DMS79 treated with DMSO at 0.1 percent for 48 hours (cell line): ENCODE data around the gene ASCC1.
"Not testable (repeated sequence)": the region's sequence is repeated elsewhere in the genome, so short reads cannot be mapped to it uniquely, and the experiment has no call there.

Experiments
- DNase-seq: peaks from one replicate; lab custom pipeline; 2025; lab: John Stamatoyannopoulos, UW

The ASCC1 gene

GRCh38 chr10:72219235-72219814 lies 3.2 kb upstream of the ASCC1 start:
- DNase-seq = no peak

GRCh38 chr10:72218726-72219125 lies 2.6 kb upstream of the ASCC1 start:
- no peak for DNase-seq

- DNase-seq = no peak
Measured at GRCh38 chr10:72218325-72218724, 2.2 kb upstream of the ASCC1 start.

GRCh38 chr10:72211832-72212231 lies 4.2 kb downstream of the ASCC1 start:
- not testable (repeated sequence) for DNase-seq

- not testable (repeated sequence) for DNase-seq
Measured at GRCh38 chr10:72211381-72211780, 4.7 kb downstream of the ASCC1 start.

GRCh38 chr10:72208526-72208925 lies 7.5 kb downstream of the ASCC1 start:
- DNase-seq = not testable (repeated sequence)

GRCh38 chr10:72206511-72207229 lies 9.4 kb downstream of the ASCC1 start:
- no peak for DNase-seq

- no peak for DNase-seq
Measured at GRCh38 chr10:72204724-72205123, 11.4 kb downstream of the ASCC1 start.

GRCh38 chr10:72204296-72204695 lies 11.8 kb downstream of the ASCC1 start:
- no peak for DNase-seq

- DNase-seq = no peak
Measured at GRCh38 chr10:72201293-72201692, 14.8 kb downstream of the ASCC1 start.

GRCh38 chr10:72200883-72201282 lies 15.2 kb downstream of the ASCC1 start:
- no peak for DNase-seq

GRCh38 chr10:72194949-72195348 lies 21.1 kb downstream of the ASCC1 start:
- DNase-seq = no peak

- no peak for DNase-seq
Measured at GRCh38 chr10:72186982-72187330, 29.1 kb downstream of the ASCC1 start.

GRCh38 chr10:72186258-72186981 lies 29.7 kb downstream of the ASCC1 start:
- no peak for DNase-seq

GRCh38 chr10:72184156-72184555 lies 31.9 kb downstream of the ASCC1 start:
- no peak for DNase-seq

- no peak for DNase-seq
Measured at GRCh38 chr10:72177454-72177853, 38.6 kb downstream of the ASCC1 start.

- no peak for DNase-seq
Measured at GRCh38 chr10:72176701-72177100, 39.4 kb downstream of the ASCC1 start.

GRCh38 chr10:72175149-72175548 lies 40.9 kb downstream of the ASCC1 start:
- DNase-seq = no peak

- no peak for DNase-seq
Measured at GRCh38 chr10:72174297-72174662, 41.8 kb downstream of the ASCC1 start.

- peak; percentile 3 for DNase-seq
Measured at GRCh38 chr10:72173619-72174296, 42.3 kb downstream of the ASCC1 start.

- DNase-seq = peak; percentile 1
Measured at GRCh38 chr10:72173262-72173618, 42.8 kb downstream of the ASCC1 start.

- no peak for DNase-seq
Measured at GRCh38 chr10:72171175-72171630, 44.9 kb downstream of the ASCC1 start.

- no peak for DNase-seq
Measured at GRCh38 chr10:72170733-72171132, 45.3 kb downstream of the ASCC1 start.
